GM06990 (cell line): ENCODE results near the gene HM13.
"Not testable (repeated sequence)": the region's sequence is repeated elsewhere in the genome, so short reads cannot be mapped to it uniquely, and the experiment has no call there.

Experiments used
- DNase-seq: peaks from one replicate; pipeline ENCODE4 v3.0.0-alpha.2; 2011; ENCODE audit not compliant: insufficient read length; ENCODE audit errors: extremely low read depth
- H3K27me3 ChIP-seq: replicated peaks from 2 replicates; pipeline ENCODE4 v1.6.0; 2011; ENCODE audit warnings: low read length; ENCODE audit not compliant: control insufficient read depth, insufficient read depth
- H3K36me3 ChIP-seq: 2 replicates; pipeline ENCODE4 v1.5.1; 2011; ENCODE audit warnings: low read length; ENCODE audit not compliant: control insufficient read depth, insufficient read depth
- H3K4me3 ChIP-seq: replicated peaks from 2 replicates; pipeline ENCODE4 v1.5.1; 2011; ENCODE audit warnings: low read depth, mild to moderate bottlenecking, control low read depth, low read length
- CTCF ChIP-seq: IDR thresholded peaks from 2 replicates; pipeline ENCODE4 v1.5.1; 2011; ENCODE audit warnings: low read length, control low read depth, mild to moderate bottlenecking, inconsistent platforms; ENCODE audit not compliant: insufficient read depth, poor library complexity, severe bottlenecking

Gene HM13

GRCh38 chr20:31514154-31515071 lies at the start of gene HM13:
TSS of gene HM13 (plus strand) at chr20:31514442. CDS start at chr20:31514552, 110 bp downstream.
- no peaks in the 10 kb centered on the region; the same call in 1 of the 2 replicates for H3K36me3 ChIP-seq
- peak; percentile 79 for TF ChIP-seq CTCF
- no peaks in the 10 kb centered on the region for H3K27me3 ChIP-seq
- peak; percentile 94 for DNase-seq
- peak within 1 kb of the TSS; percentile 98 for H3K4me3 ChIP-seq

- not testable (repeated sequence) for H3K27me3 ChIP-seq, H3K36me3 ChIP-seq, H3K4me3 ChIP-seq, DNase-seq
Observed at GRCh38 chr20:31470946-31471345, 43.3 kb upstream of the HM13 start.

GRCh38 chr20:31472395-31473330 lies 41.6 kb upstream of the HM13 start:
- Histone ChIP-seq H3K27me3 (peaks cover 2% of the 10 kb centered on the region; the same call in 1 of the 2 replicates), H3K4me3 (no peak overlapping the region), H3K36me3 (no peaks in the 10 kb centered on the region)
- TF ChIP-seq CTCF = no peak
- no peak for DNase-seq

GRCh38 chr20:31473331-31474096 lies 40.7 kb upstream of the HM13 start:
- H3K27me3 ChIP-seq = peaks cover 2% of the 10 kb centered on the region; the same call in 1 of the 2 replicates
- no peak for TF ChIP-seq CTCF
- no peaks in the 10 kb centered on the region for H3K36me3 ChIP-seq
- no peak overlapping the region for H3K4me3 ChIP-seq
- no peak for DNase-seq

GRCh38 chr20:31474097-31474436 lies 40.2 kb upstream of the HM13 start:
- peak; percentile 29 for DNase-seq
- TF ChIP-seq CTCF = no peak
- Histone ChIP-seq H3K27me3 (peaks cover 2% of the 10 kb centered on the region; the same call in 1 of the 2 replicates), H3K4me3 (no peak overlapping the region), H3K36me3 (no peaks in the 10 kb centered on the region)
